Cardiac fibroblast (primary cell): ENCODE data around the gene NXN.

Experiments
- DNase-seq, 2 donors: peaks; one replicate each; pipeline versions ENCODE4 v3.0.0 to v3.0.0-alpha.2; 2010; ENCODE audit warnings: low read depth in 2 of 2
- H3K4me3 ChIP-seq, 2 donors: replicated peaks in 1 of 2; 1 replicate in 1 of 2; 2 replicates in 1 of 2; pipeline ENCODE4 v1.5.1; 2011; ENCODE audit warnings: low read depth in 2 of 2, low read length in 2 of 2, mild to moderate bottlenecking in 2 of 2, moderate library complexity in 1 of 2
- CTCF ChIP-seq: IDR thresholded peaks from one replicate; pipeline ENCODE4 v1.5.1; 2011; ENCODE audit warnings: low read depth, mild to moderate bottlenecking, low read length, inconsistent platforms

Gene NXN

GRCh38 chr17:992933-993332, 13.4 kb upstream of the NXN start:
- TF ChIP-seq CTCF: no peak
- H3K4me3 ChIP-seq: no peak overlapping the region
- no peak for DNase-seq

GRCh38 chr17:988561-988960, 9.0 kb upstream of the NXN start:
- no peak for DNase-seq
- TF ChIP-seq CTCF: no peak
- H3K4me3 ChIP-seq: no peak overlapping the region

GRCh38 chr17:987931-988330, 8.4 kb upstream of the NXN start:
- no peak for DNase-seq
- TF ChIP-seq CTCF: no peak
- H3K4me3 ChIP-seq: no peak overlapping the region

GRCh38 chr17:986322-986929, 6.8 kb upstream of the NXN start:
- TF ChIP-seq CTCF: no peak
- DNase-seq: no peak
- no peak overlapping the region for H3K4me3 ChIP-seq

- no peak overlapping the region for H3K4me3 ChIP-seq
- TF ChIP-seq CTCF: no peak
- DNase-seq: no peak
Measured at GRCh38 chr17:983921-984320, 4.3 kb upstream of the NXN start.

- H3K4me3 ChIP-seq: no peak overlapping the region
- no peak for TF ChIP-seq CTCF
- no peak for DNase-seq
Measured at GRCh38 chr17:981292-981658, 1.7 kb upstream of the NXN start.
